Naive thymus-derived CD4-positive, alpha-beta T cell (primary cell): ENCODE data around the gene PTPRT. TPM values are rescaled to one million over a fixed set of nuclear protein-coding genes. Genes with fewer than 3 reads are reported as not detected.

ENCODE experiments used
- ATAC-seq: fragments of 150-1000 bp; cut with Tn5 transposase; 2 replicates; pipeline ENCODE4 v1.10.0; 2021; ENCODE audit warnings: mild to moderate bottlenecking, moderate library complexity
- CTCF ChIA-PET: fragments of 350-600 bp; sonication (Branson Sonifier 250); formaldehyde crosslinking; loops from one replicate; lab custom pipeline; 2021; ENCODE audit warnings: antibody characterized with exemption; lab: Charles Lee
- POLR2A ChIA-PET: fragments of 350-600 bp; sonication (Branson Sonifier 250); formaldehyde crosslinking; loops from one replicate; lab custom pipeline; 2021; ENCODE audit warnings: antibody characterized with exemption, inconsistent platforms; lab: Charles Lee
- DNase-seq, 9 donors: peaks; one replicate each; pipeline versions ENCODE4 v3.0.0 to v3.0.0-alpha.2; 2020 to 2022; ENCODE audit warnings: mixed read lengths in 1 of 9
- H3K27ac ChIP-seq: one replicate; pipeline ENCODE4 v1.7.0; 2013; ENCODE audit warnings: mild to moderate bottlenecking, low read depth, low read length, moderate library complexity
- H3K27me3 ChIP-seq, 2 donors: one replicate each; pipeline ENCODE4 v1.7.0; 2013; ENCODE audit warnings: low read length in 2 of 2, mild to moderate bottlenecking in 2 of 2, moderate library complexity in 2 of 2; ENCODE audit not compliant: control insufficient read depth in 2 of 2, insufficient read depth in 2 of 2
- H3K36me3 ChIP-seq, 3 experiments: 1 replicate in 2 of 3; 2 replicates in 1 of 3; pipeline ENCODE4 v1.7.0; 2013; ENCODE audit warnings: low read length in 3 of 3, mild to moderate bottlenecking in 3 of 3, moderate library complexity in 1 of 3; ENCODE audit not compliant: insufficient read depth in 3 of 3, control insufficient read depth in 2 of 3
- H3K4me1 ChIP-seq, 2 donors: one replicate each; pipeline ENCODE4 v1.7.0; 2013; ENCODE audit warnings: low read length in 2 of 2, mild to moderate bottlenecking in 2 of 2, moderate library complexity in 1 of 2; ENCODE audit not compliant: control insufficient read depth in 2 of 2, insufficient read depth in 2 of 2
- H3K4me3 ChIP-seq: 2 replicates; pipeline ENCODE4 v1.7.0; 2013; ENCODE audit warnings: mild to moderate bottlenecking, low read length
- H3K9me3 ChIP-seq, 3 experiments: 1 replicate in 2 of 3; 2 replicates in 1 of 3; pipeline ENCODE4 v1.7.0; 2013; ENCODE audit warnings: low read length in 3 of 3; ENCODE audit not compliant: control insufficient read depth in 2 of 3
- H3K27ac Mint-ChIP-seq, 9 donors: one replicate each; pipeline ENCODE4 v1.8.0; 2020 to 2022; ENCODE audit warnings: mixed read lengths in 9 of 9, mild to moderate bottlenecking in 8 of 9, moderate library complexity in 5 of 9, inconsistent platforms in 2 of 9
- H3K27me3 Mint-ChIP-seq, 5 donors: one replicate each; pipeline ENCODE4 v1.8.0; 2021 to 2022; ENCODE audit warnings: mixed read lengths in 5 of 5, mild to moderate bottlenecking in 1 of 5
- H3K36me3 Mint-ChIP-seq, 5 donors: one replicate each; pipeline ENCODE4 v1.8.0; 2020 to 2022; ENCODE audit warnings: mixed read lengths in 5 of 5, mild to moderate bottlenecking in 3 of 5, inconsistent platforms in 1 of 5
- H3K4me1 Mint-ChIP-seq, 7 donors: one replicate each; pipeline ENCODE4 v1.8.0; 2020 to 2022; ENCODE audit warnings: mixed read lengths in 7 of 7, mild to moderate bottlenecking in 3 of 7, inconsistent platforms in 1 of 7
- H3K4me3 Mint-ChIP-seq, 10 donors: one replicate each; pipeline ENCODE4 v1.8.0; 2020 to 2022; ENCODE audit warnings: mild to moderate bottlenecking in 10 of 10, mixed read lengths in 10 of 10, moderate library complexity in 6 of 10, inconsistent platforms in 2 of 10
- H3K9me3 Mint-ChIP-seq, 11 donors: one replicate each; pipeline ENCODE4 v1.8.0; 2020 to 2022; ENCODE audit warnings: mixed read lengths in 11 of 11, mild to moderate bottlenecking in 4 of 11, inconsistent platforms in 1 of 11, moderate library complexity in 1 of 11
- intact Hi-C, 2 donors: fragments of 100-400 bp; cut with micrococcal nuclease; formaldehyde crosslinking; loops; one replicate each; pipeline ENCODE4 v1.15.1; 2023
- polyA plus RNA-seq, 2 donors: library from polyadenylated mRNA; unstranded; fragments of 300-500 nt; fragmentation: Illumina TruSeq; gene quantifications; one replicate each; pipeline ENCODE4 v1.2.3, GENCODE V29; 2021
- total RNA-seq, 6 experiments: library from RNA in 5 of 6; stranded (reverse) in 5 of 6; gene quantifications; 1 replicate in 5 of 6; 2 replicates in 1 of 6; pipeline ENCODE4 v1.2.3 and lab custom pipeline; 2021 to 2026

The PTPRT gene
- total and polyA plus RNA-seq, 7 experiments from 2014 or later, result not detected

DNA sequence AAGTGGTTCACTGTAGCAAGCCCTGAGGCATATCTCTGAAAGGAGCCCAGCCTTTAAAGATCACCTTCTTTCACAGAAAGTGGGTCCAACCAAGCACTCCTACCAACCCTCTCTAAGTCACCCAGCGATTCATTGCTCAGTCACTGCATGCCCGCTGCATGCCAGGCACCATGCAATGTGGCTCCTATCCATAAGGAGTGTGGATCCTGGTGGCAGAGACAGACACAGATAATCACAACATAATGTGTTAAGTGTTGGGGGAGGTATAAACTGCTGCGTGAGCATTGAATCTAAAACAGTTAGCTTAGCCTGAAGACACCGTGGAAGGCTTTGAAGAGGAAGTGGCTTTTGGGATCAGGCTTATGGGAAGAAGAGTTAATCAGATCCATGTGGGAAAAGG lies 659.5 kb downstream of the PTPRT start:
- Mint-ChIP-seq H3K9me3 (peaks cover 0 to 5% (median 0%) of the 10 kb centered on the region in 11 donors), H3K27ac (no peak overlapping the region), H3K4me3 (no peak overlapping the region), H3K4me1 (peaks cover 0 to 4% (median 0%) of the 10 kb centered on the region in 7 donors), H3K27me3 (peaks cover 0 to 7% (median 0%) of the 10 kb centered on the region in 5 donors), H3K36me3 (no peaks in the 10 kb centered on the region)
- no peak overlapping the region for H3K27ac ChIP-seq
- intact Hi-C loops, result no loop called here
- H3K27me3 ChIP-seq, result no peaks in the 10 kb centered on the region
- ChIA-PET POLR2A (no interaction called here), CTCF (no interaction called here)
- ATAC-seq, result no peak
- no peaks in the 10 kb centered on the region for H3K9me3 ChIP-seq
- H3K4me3 ChIP-seq, result no peak overlapping the region
- H3K36me3 ChIP-seq, result no peaks in the 10 kb centered on the region
- DNase-seq, result no peak
- no peaks in the 10 kb centered on the region for H3K4me1 ChIP-seq

GRCh38 chr20:42524058-42524457 lies 665.6 kb downstream of the PTPRT start:
- Mint-ChIP-seq H3K4me3 (no peak overlapping the region), H3K9me3 (peaks cover 0 to 27% (median 2%) of the 10 kb centered on the region in 11 donors), H3K36me3 (no peaks in the 10 kb centered on the region), H3K4me1 (no peaks in the 10 kb centered on the region), H3K27ac (no peak overlapping the region), H3K27me3 (peaks cover 0 to 7% (median 0%) of the 10 kb centered on the region in 5 donors)
- POLR2A ChIA-PET, result no interaction called here
- Histone ChIP-seq H3K4me3 (no peak overlapping the region), H3K27me3 (no peaks in the 10 kb centered on the region), H3K9me3 (no peaks in the 10 kb centered on the region), H3K27ac (no peak overlapping the region), H3K36me3 (no peaks in the 10 kb centered on the region), H3K4me1 (no peaks in the 10 kb centered on the region)
- ATAC-seq, result no peak
- no peak for DNase-seq
- intact Hi-C loops, result no loop called here
- CTCF ChIA-PET, result no interaction called here

- intact Hi-C loops, result no loop called here
- Histone ChIP-seq H3K4me1 (no peaks in the 10 kb centered on the region), H3K4me3 (no peak overlapping the region), H3K27me3 (no peaks in the 10 kb centered on the region), H3K9me3 (no peaks in the 10 kb centered on the region), H3K36me3 (no peaks in the 10 kb centered on the region), H3K27ac (no peak overlapping the region)
- Mint-ChIP-seq H3K27me3 (no peaks in the 10 kb centered on the region), H3K27ac (no peak overlapping the region), H3K4me1 (no peaks in the 10 kb centered on the region), H3K9me3 (peaks cover 0 to 15% (median 0%) of the 10 kb centered on the region in 11 donors), H3K4me3 (no peak overlapping the region), H3K36me3 (no peaks in the 10 kb centered on the region)
- DNase-seq (no peak), ATAC-seq (no peak)
- ChIA-PET CTCF (interaction anchor here (0.6 kb wide), 1 partner anchor 414 kb away, joined by 3 read pairs; no protein-coding TSS in a partner anchor), POLR2A (no interaction called here)
Measured at GRCh38 chr20:42516692-42517091, 673.0 kb downstream of the PTPRT start.

DNA sequence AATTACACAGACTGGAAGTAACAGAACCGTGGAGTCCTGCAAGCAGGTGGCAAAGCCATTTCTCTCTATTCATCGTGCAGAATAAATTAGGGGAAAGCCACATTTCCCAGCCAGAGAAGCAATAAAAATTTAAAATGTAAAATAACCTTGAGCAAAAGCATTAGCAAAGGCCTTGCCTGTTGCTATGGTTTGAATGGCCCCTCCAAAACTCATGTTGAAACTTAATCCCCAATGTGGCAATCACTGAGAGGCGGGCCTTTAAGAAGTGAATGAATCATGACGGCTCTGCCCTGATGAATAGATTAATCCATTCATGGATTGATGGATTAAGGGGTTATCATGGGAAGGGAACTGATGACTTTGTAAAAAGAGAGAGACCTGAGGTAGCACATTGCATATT lies 679.0 kb downstream of the PTPRT start:
- DNase-seq (no peak), ATAC-seq (no peak)
- CTCF ChIA-PET, result no interaction called here
- Mint-ChIP-seq H3K27ac (no peak overlapping the region), H3K9me3 (peaks cover 0 to 5% (median 0%) of the 10 kb centered on the region in 11 donors), H3K27me3 (peaks cover 0 to 6% (median 4%) of the 10 kb centered on the region in 5 donors), H3K36me3 (no peaks in the 10 kb centered on the region), H3K4me1 (no peaks in the 10 kb centered on the region), H3K4me3 (no peak overlapping the region)
- H3K4me1 ChIP-seq, result no peaks in the 10 kb centered on the region
- no peak overlapping the region for H3K27ac ChIP-seq
- intact Hi-C loops, result no loop called here
- no peak overlapping the region for H3K4me3 ChIP-seq
- POLR2A ChIA-PET, result no interaction called here
- H3K36me3 ChIP-seq, result no peaks in the 10 kb centered on the region
- no peaks in the 10 kb centered on the region for H3K9me3 ChIP-seq
- H3K27me3 ChIP-seq, result no peaks in the 10 kb centered on the region

DNA sequence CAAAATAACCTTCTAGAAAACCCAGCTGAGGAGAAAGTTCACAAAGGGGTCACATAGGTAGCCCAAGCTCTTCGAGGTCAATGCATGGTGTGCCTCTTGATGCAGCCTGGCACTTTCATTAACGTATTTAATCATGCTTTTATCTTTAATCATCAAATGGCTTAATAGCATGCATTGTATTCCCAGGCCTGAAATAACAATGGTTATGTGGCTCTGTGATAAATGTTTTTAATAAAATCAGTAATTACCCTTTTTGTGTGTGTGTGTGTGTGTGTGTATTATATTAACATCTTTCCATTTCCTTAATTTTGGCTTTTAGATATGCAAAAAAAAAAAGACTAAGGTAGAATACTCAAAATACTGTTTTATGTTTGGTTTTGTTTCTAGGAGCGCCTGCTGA lies 681.8 kb downstream of the PTPRT start:
- no peak overlapping the region for H3K4me3 ChIP-seq
- H3K36me3 ChIP-seq, result no peaks in the 10 kb centered on the region
- H3K27ac ChIP-seq, result no peak overlapping the region
- CTCF ChIA-PET, result no interaction called here
- intact Hi-C loops, result no loop called here
- no peak overlapping the region for H3K27ac Mint-ChIP-seq
- no peaks in the 10 kb centered on the region for H3K4me1 Mint-ChIP-seq
- no peaks in the 10 kb centered on the region for H3K27me3 ChIP-seq
- H3K9me3 Mint-ChIP-seq, result peaks cover 0 to 12% (median 3%) of the 10 kb centered on the region in 11 donors
- no peaks in the 10 kb centered on the region for H3K9me3 ChIP-seq
- POLR2A ChIA-PET, result no interaction called here
- H3K4me1 ChIP-seq, result no peaks in the 10 kb centered on the region
- H3K4me3 Mint-ChIP-seq, result no peak overlapping the region
- DNase-seq (no peak), ATAC-seq (no peak)
- no peaks in the 10 kb centered on the region for H3K36me3 Mint-ChIP-seq
- H3K27me3 Mint-ChIP-seq, result peaks cover 0 to 6% (median 4%) of the 10 kb centered on the region in 5 donors

DNA sequence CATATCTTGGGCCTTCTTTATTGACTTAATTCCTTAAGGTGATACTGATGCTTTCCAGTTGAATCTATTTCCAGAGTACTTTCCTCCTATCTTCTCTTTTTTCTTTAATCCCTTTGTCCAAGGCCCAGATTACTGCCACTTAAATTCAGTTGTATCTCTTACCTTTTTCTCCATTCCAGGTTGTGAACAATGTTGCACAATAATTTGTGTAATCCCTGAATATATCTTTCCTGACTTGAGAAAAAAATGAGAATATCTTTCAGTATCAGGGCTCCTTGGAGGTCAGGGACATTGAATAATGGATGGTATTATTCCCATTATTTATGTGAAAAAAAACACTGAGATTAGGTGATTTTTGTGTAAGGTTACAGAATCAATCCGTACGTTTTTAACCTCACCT lies 683.3 kb downstream of the PTPRT start:
- no peak overlapping the region for H3K27ac ChIP-seq
- no peaks in the 10 kb centered on the region for H3K4me1 ChIP-seq
- H3K4me1 Mint-ChIP-seq, result no peaks in the 10 kb centered on the region
- no peak overlapping the region for H3K4me3 Mint-ChIP-seq
- H3K27me3 Mint-ChIP-seq, result peaks cover 0 to 6% (median 4%) of the 10 kb centered on the region in 5 donors
- no peaks in the 10 kb centered on the region for H3K27me3 ChIP-seq
- no peaks in the 10 kb centered on the region for H3K36me3 ChIP-seq
- peaks cover 0 to 12% (median 3%) of the 10 kb centered on the region in 11 donors for H3K9me3 Mint-ChIP-seq
- H3K9me3 ChIP-seq, result no peaks in the 10 kb centered on the region
- ATAC-seq, result no peak
- intact Hi-C loops, result no loop called here
- POLR2A ChIA-PET, result no interaction called here
- H3K36me3 Mint-ChIP-seq, result no peaks in the 10 kb centered on the region
- no peak for DNase-seq
- CTCF ChIA-PET, result no interaction called here
- H3K4me3 ChIP-seq, result no peak overlapping the region
- no peak overlapping the region for H3K27ac Mint-ChIP-seq

DNA sequence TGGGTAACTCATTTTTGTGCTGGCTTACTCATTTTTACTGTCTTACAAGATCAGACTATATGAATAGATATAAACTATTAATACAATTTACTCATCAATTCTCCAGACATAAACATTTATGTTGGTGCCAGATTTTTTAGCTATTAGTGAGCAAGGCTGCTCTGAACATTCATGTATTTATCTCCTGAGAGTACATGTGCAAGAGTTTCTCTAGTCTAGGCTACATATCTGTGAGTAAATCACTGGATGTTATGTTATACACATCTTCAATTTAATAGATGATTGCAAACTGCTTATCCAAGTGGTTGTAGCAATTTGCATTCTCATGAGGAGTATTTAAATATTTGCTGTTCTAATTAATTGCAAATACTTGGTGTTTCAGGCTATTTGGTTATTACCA lies 687.1 kb downstream of the PTPRT start:
- ChIA-PET CTCF (no interaction called here), POLR2A (no interaction called here)
- no peaks in the 10 kb centered on the region for H3K4me1 Mint-ChIP-seq
- intact Hi-C loops, result no loop called here
- no peaks in the 10 kb centered on the region for H3K36me3 Mint-ChIP-seq
- no peaks in the 10 kb centered on the region for H3K4me1 ChIP-seq
- ATAC-seq (no peak), DNase-seq (no peak)
- no peaks in the 10 kb centered on the region for H3K27me3 ChIP-seq
- no peaks in the 10 kb centered on the region for H3K9me3 ChIP-seq
- no peaks in the 10 kb centered on the region for H3K36me3 ChIP-seq
- H3K4me3 ChIP-seq, result no peak overlapping the region
- H3K27ac Mint-ChIP-seq, result no peak overlapping the region
- peaks cover 0 to 16% (median 5%) of the 10 kb centered on the region in 11 donors for H3K9me3 Mint-ChIP-seq
- no peak overlapping the region for H3K4me3 Mint-ChIP-seq
- H3K27ac ChIP-seq, result no peak overlapping the region
- H3K27me3 Mint-ChIP-seq, result peaks cover 0 to 6% (median 0%) of the 10 kb centered on the region in 5 donors
